Naive thymus-derived CD8-positive, alpha-beta T cell (primary cell): ENCODE results near the gene MYO18B. TPM values are rescaled to one million over a fixed set of nuclear protein-coding genes. Genes with fewer than 3 reads are reported as not detected.

Experiments
- ATAC-seq, 2 donors: fragments of 150-1000 bp; cut with Tn5 transposase in 1 of 2; sonication (Bioruptor Pico), chemical (Tn5 transposase) in 1 of 2; 1 replicate in 1 of 2; 2 replicates in 1 of 2; pipeline ENCODE4 v1.10.0; 2021; ENCODE audit warnings: mild to moderate bottlenecking in 2 of 2, moderate library complexity in 2 of 2
- POLR2A ChIA-PET: fragments of 350-600 bp; sonication (Branson Sonifier 250); formaldehyde crosslinking; loops from one replicate; lab custom pipeline; 2021; ENCODE audit warnings: antibody characterized with exemption; lab: Charles Lee
- DNase-seq, 10 donors: peaks; one replicate each; pipeline versions ENCODE4 v3.0.0 to v3.0.0-alpha.2; 2020 to 2022
- H3K27ac Mint-ChIP-seq, 10 donors: one replicate each; pipeline ENCODE4 v1.8.0; 2020 to 2022; ENCODE audit warnings: mild to moderate bottlenecking in 10 of 10, mixed read lengths in 10 of 10, moderate library complexity in 4 of 10, inconsistent platforms in 1 of 10
- H3K27me3 Mint-ChIP-seq, 5 donors: one replicate each; pipeline ENCODE4 v1.8.0; 2021 to 2022; ENCODE audit warnings: mixed read lengths in 5 of 5
- H3K36me3 Mint-ChIP-seq, 3 donors: one replicate each; pipeline ENCODE4 v1.8.0; 2020 to 2022; ENCODE audit warnings: mixed read lengths in 3 of 3, mild to moderate bottlenecking in 2 of 3, inconsistent platforms in 1 of 3
- H3K4me1 Mint-ChIP-seq, 4 donors: one replicate each; pipeline ENCODE4 v1.8.0; 2021 to 2022; ENCODE audit warnings: mixed read lengths in 4 of 4
- H3K4me3 Mint-ChIP-seq, 10 donors: one replicate each; pipeline ENCODE4 v1.8.0; 2020 to 2022; ENCODE audit warnings: mild to moderate bottlenecking in 10 of 10, mixed read lengths in 10 of 10, moderate library complexity in 6 of 10, inconsistent platforms in 1 of 10
- H3K9me3 Mint-ChIP-seq, 9 donors: one replicate each; pipeline ENCODE4 v1.8.0; 2020 to 2022; ENCODE audit warnings: mixed read lengths in 9 of 9, mild to moderate bottlenecking in 3 of 9, inconsistent platforms in 1 of 9, moderate library complexity in 1 of 9
- polyA plus RNA-seq, 3 donors: library from polyadenylated mRNA; unstranded; fragments of 300-500 nt; fragmentation: Illumina TruSeq; gene quantifications; one replicate each; pipeline ENCODE4 v1.2.3, GENCODE V29; 2021
- total RNA-seq, 8 experiments: library from RNA in 2 of 8; stranded (reverse) in 2 of 8; gene quantifications; one replicate each; pipeline ENCODE4 v1.2.3 and lab custom pipeline; 2021 to 2026

The MYO18B gene
- total and polyA plus RNA-seq, 5 experiments from 2014 or later, result 0.14 to 1.4 (median 1.1) TPM; not detected in 2

- Mint-ChIP-seq H3K9me3 (peaks cover 0 to 22% (median 9%) of the 10 kb centered on the region in 9 donors), H3K27me3 (peaks cover 8 to 17% (median 11%) of the 10 kb centered on the region in 5 donors), H3K4me3 (no peak overlapping the region), H3K27ac (no peak overlapping the region), H3K36me3 (peaks cover 0 to 9% (median 0%) of the 10 kb centered on the region in 3 donors), H3K4me1 (no peaks in the 10 kb centered on the region)
- POLR2A ChIA-PET, result no interaction called here
- no peak for DNase-seq
- no peak for ATAC-seq
These were observed 296.4 kb downstream of the MYO18B start for GRCh38 chr22:26038365-26038764.

DNA sequence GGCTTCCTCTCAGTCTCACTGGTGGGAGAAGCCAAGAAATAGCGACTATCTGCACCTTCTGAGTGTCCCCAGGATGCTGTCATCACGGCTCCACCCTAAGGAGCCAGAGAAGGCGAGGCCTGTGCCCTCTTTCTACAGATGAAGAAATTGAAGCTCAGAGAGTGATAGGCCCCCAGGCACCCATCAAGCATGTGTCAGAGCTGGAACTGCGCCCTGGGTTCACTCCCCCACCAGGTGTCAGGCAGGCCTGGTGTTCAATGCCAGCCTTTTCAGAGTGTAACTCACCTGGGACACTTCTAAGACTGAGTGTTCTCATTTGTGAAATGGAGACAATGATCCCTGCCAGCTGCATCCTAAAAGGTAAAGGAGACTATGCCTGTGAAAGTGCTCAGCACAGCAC, 299.9 kb downstream of the MYO18B start:
- Mint-ChIP-seq H3K27ac (no peak overlapping the region), H3K9me3 (peaks cover 0 to 3% (median under 1%) of the 10 kb centered on the region in 9 donors), H3K36me3 (no peaks in the 10 kb centered on the region), H3K27me3 (peaks cover 6 to 23% (median 11%) of the 10 kb centered on the region in 5 donors), H3K4me1 (no peaks in the 10 kb centered on the region), H3K4me3 (no peak overlapping the region)
- ATAC-seq, result no peak
- POLR2A ChIA-PET, result no interaction called here
- no peak for DNase-seq

GRCh38 chr22:26043031-26043430, 301.0 kb downstream of the MYO18B start:
- ATAC-seq (no peak), DNase-seq (no peak)
- Mint-ChIP-seq H3K9me3 (peaks cover 0 to 3% (median 0%) of the 10 kb centered on the region in 9 donors), H3K36me3 (no peaks in the 10 kb centered on the region), H3K27me3 (peaks cover 6 to 27% (median 13%) of the 10 kb centered on the region in 5 donors), H3K4me3 (no peak overlapping the region), H3K4me1 (no peaks in the 10 kb centered on the region), H3K27ac (no peak overlapping the region)
- POLR2A ChIA-PET, result no interaction called here

- Mint-ChIP-seq H3K36me3 (no peaks in the 10 kb centered on the region), H3K4me1 (no peaks in the 10 kb centered on the region), H3K4me3 (no peak overlapping the region), H3K27me3 (peaks cover 6 to 27% (median 22%) of the 10 kb centered on the region in 5 donors), H3K9me3 (peaks cover 0 to 1% (median 0%) of the 10 kb centered on the region in 9 donors), H3K27ac (no peak overlapping the region)
- POLR2A ChIA-PET, result no interaction called here
- ATAC-seq, result no peak
- no peak for DNase-seq
These were observed 303.1 kb downstream of the MYO18B start for GRCh38 chr22:26045051-26045450.

GRCh38 chr22:26045860-26046259, 303.9 kb downstream of the MYO18B start:
- POLR2A ChIA-PET, result no interaction called here
- H3K4me3 Mint-ChIP-seq, result no peak overlapping the region
- ATAC-seq (no peak), DNase-seq (no peak)
- H3K27ac Mint-ChIP-seq, result no peak overlapping the region
- H3K36me3 Mint-ChIP-seq, result no peaks in the 10 kb centered on the region
- peaks cover 5 to 26% (median 22%) of the 10 kb centered on the region in 5 donors for H3K27me3 Mint-ChIP-seq
- no peaks in the 10 kb centered on the region for H3K4me1 Mint-ChIP-seq
- peaks cover 0 to 1% (median 0%) of the 10 kb centered on the region in 9 donors for H3K9me3 Mint-ChIP-seq

GRCh38 chr22:26047516-26047915, 305.5 kb downstream of the MYO18B start:
- POLR2A ChIA-PET, result no interaction called here
- DNase-seq, result no peak
- Mint-ChIP-seq H3K36me3 (no peaks in the 10 kb centered on the region), H3K27me3 (peaks cover 12 to 36% (median 31%) of the 10 kb centered on the region in 5 donors), H3K27ac (no peak overlapping the region), H3K4me3 (no peak overlapping the region), H3K9me3 (peaks cover 0 to 3% (median 0%) of the 10 kb centered on the region in 9 donors), H3K4me1 (no peaks in the 10 kb centered on the region)
- no peak for ATAC-seq

- Mint-ChIP-seq H3K27ac (no peak overlapping the region), H3K4me1 (no peaks in the 10 kb centered on the region), H3K4me3 (no peak overlapping the region), H3K36me3 (no peaks in the 10 kb centered on the region), H3K9me3 (peaks cover 0 to 4% (median 0%) of the 10 kb centered on the region in 9 donors), H3K27me3 (peaks cover 12 to 40% (median 31%) of the 10 kb centered on the region in 5 donors)
- DNase-seq (no peak), ATAC-seq (no peak)
- POLR2A ChIA-PET, result no interaction called here
These were observed 305.9 kb downstream of the MYO18B start for GRCh38 chr22:26047920-26048319.

DNA sequence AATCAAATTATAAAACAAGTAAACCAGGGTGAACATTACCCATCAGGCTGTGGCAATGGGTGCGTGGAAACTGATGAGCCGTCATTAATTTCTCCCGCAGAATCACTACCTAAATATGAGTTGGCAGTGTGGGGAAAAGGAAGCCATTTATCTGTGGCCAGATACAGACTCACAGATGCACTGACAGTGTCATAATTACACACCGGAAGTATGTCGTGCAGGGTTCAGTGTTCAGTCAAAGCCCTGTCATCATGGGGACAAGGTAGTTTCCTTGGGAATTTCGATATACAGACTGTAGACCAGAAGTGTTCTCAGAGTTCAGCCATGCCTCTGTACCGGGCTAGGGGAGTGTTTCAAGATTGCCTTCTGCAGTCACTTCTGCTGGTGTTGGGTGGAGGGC, 308.1 kb downstream of the MYO18B start:
- H3K4me3 Mint-ChIP-seq, result no peak overlapping the region
- no peaks in the 10 kb centered on the region for H3K36me3 Mint-ChIP-seq
- no peaks in the 10 kb centered on the region for H3K4me1 Mint-ChIP-seq
- H3K27me3 Mint-ChIP-seq, result peaks cover 16 to 56% (median 39%) of the 10 kb centered on the region in 5 donors
- DNase-seq (no peak), ATAC-seq (no peak)
- no peak overlapping the region for H3K27ac Mint-ChIP-seq
- POLR2A ChIA-PET, result no interaction called here
- peaks cover 0 to 4% (median 0%) of the 10 kb centered on the region in 9 donors for H3K9me3 Mint-ChIP-seq

- POLR2A ChIA-PET, result no interaction called here
- no peak for ATAC-seq
- Mint-ChIP-seq H3K27me3 (peaks cover 26 to 68% (median 43%) of the 10 kb centered on the region in 5 donors), H3K4me1 (no peaks in the 10 kb centered on the region), H3K36me3 (no peaks in the 10 kb centered on the region), H3K4me3 (no peak overlapping the region), H3K27ac (no peak overlapping the region), H3K9me3 (peaks cover 0 to 4% (median 0%) of the 10 kb centered on the region in 9 donors)
- DNase-seq, result no peak
These were observed 311.8 kb downstream of the MYO18B start for GRCh38 chr22:26053737-26054316.

DNA sequence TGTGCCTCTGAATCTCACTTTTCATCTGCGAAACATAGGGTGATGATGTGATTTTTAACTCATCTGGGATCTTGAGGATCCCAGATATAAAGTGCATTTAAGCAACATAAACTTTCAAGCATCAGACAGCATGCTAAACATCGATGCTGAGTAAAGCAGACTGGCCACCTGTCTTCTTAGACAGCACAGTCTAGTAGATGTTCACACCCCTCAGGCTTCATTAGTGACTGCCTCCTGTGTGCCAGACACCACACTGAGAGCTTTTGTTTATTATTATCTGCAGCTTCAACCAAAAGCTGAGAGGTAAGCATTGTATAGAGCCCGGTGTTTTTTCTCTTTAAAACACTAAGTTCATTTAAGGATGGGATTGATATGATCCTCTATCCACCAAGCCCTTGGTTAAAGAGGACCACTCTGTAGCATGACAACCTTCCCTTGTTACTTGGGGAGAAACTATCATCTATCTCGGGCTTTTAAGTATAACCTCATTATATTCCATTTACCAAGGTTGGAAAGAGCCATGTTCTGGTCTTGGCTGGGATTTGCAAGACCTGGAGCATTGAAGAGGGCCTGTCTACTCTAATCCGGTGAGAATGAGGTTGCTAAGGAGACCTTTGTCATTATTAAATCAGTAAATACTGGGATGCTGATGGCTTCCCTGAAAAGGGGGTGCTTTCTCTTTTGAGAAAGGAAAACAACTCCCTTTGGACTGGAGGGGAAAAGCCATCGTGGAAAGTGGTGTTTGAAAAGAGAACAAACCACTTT, 313.0 kb downstream of the MYO18B start:
- H3K27me3 Mint-ChIP-seq, result peaks cover 26 to 69% (median 39%) of the 10 kb centered on the region in 5 donors
- ATAC-seq (no peak), DNase-seq (no peak)
- H3K4me1 Mint-ChIP-seq, result no peaks in the 10 kb centered on the region
- peaks cover 0 to 4% (median 0%) of the 10 kb centered on the region in 9 donors for H3K9me3 Mint-ChIP-seq
- H3K36me3 Mint-ChIP-seq, result no peaks in the 10 kb centered on the region
- no peak overlapping the region for H3K27ac Mint-ChIP-seq
- POLR2A ChIA-PET, result no interaction called here
- no peak overlapping the region for H3K4me3 Mint-ChIP-seq

GRCh38 chr22:26055693-26056092, 313.7 kb downstream of the MYO18B start:
- POLR2A ChIA-PET, result no interaction called here
- ATAC-seq, result no peak
- Mint-ChIP-seq H3K4me1 (no peaks in the 10 kb centered on the region), H3K36me3 (no peaks in the 10 kb centered on the region), H3K4me3 (no peak overlapping the region), H3K27ac (no peak overlapping the region), H3K27me3 (peaks cover 22 to 64% (median 33%) of the 10 kb centered on the region in 5 donors), H3K9me3 (peaks cover 0 to 4% (median 0%) of the 10 kb centered on the region in 9 donors)
- no peak for DNase-seq

GRCh38 chr22:26056455-26057200, 314.6 kb downstream of the MYO18B start:
- Mint-ChIP-seq H3K27me3 (peaks cover 26 to 64% (median 40%) of the 10 kb centered on the region in 5 donors), H3K9me3 (peaks cover 0 to 4% (median 0%) of the 10 kb centered on the region in 9 donors), H3K27ac (no peak overlapping the region), H3K4me1 (no peaks in the 10 kb centered on the region), H3K4me3 (no peak overlapping the region), H3K36me3 (no peaks in the 10 kb centered on the region)
- POLR2A ChIA-PET, result no interaction called here
- ATAC-seq, result no peak
- no peak for DNase-seq

DNA sequence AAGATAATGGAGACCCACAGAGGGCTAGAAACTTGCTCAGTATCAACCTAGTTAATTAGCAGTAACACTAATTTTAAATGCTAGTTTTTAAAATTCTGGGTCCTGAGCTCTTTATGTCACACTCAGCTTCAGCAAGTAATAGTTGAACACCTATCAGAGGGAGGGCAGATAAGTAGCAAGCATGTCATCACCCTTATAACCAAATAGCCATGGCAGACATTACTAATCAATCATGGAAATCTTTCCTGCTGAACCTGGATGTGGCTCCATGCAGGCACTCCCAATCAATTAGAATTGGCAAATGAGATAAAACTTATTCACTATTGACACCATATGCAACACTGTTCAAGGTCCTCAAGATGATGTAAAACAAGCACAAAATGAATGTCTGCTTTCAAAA, 315.7 kb downstream of the MYO18B start:
- POLR2A ChIA-PET, result no interaction called here
- Mint-ChIP-seq H3K4me3 (no peak overlapping the region), H3K4me1 (no peaks in the 10 kb centered on the region), H3K27ac (no peak overlapping the region), H3K36me3 (no peaks in the 10 kb centered on the region), H3K9me3 (peaks cover 0 to 2% (median 0%) of the 10 kb centered on the region in 9 donors), H3K27me3 (peaks cover 24 to 66% (median 37%) of the 10 kb centered on the region in 5 donors)
- no peak for ATAC-seq
- no peak for DNase-seq
